Subcutaneous adipose tissue (tissue), 4 donors: ENCODE measurements around the gene DPP6. TPM values are rescaled to one million over a fixed set of nuclear protein-coding genes. Genes with fewer than 3 reads are reported as not detected.

ENCODE experiments used
- CTCF ChIP-seq: fragments of 450-650 bp; IDR thresholded peaks from one replicate; pipeline ENCODE4 v1.5.1; 2016; ENCODE audit warnings: low read depth, mild to moderate bottlenecking, control low read depth, antibody characterized with exemption, moderate library complexity
- total RNA-seq, 4 donors: library from RNA; depleted of rRNA; stranded (reverse); fragments of >200 nt; gene quantifications; one replicate each; pipeline ENCODE4 v1.1.0, GENCODE V29; 2016

The DPP6 gene
- total RNA-seq, 4 donors from 2014 or later, result 0.19 to 2.0 (median 0.85) TPM; not detected in 1

DNA sequence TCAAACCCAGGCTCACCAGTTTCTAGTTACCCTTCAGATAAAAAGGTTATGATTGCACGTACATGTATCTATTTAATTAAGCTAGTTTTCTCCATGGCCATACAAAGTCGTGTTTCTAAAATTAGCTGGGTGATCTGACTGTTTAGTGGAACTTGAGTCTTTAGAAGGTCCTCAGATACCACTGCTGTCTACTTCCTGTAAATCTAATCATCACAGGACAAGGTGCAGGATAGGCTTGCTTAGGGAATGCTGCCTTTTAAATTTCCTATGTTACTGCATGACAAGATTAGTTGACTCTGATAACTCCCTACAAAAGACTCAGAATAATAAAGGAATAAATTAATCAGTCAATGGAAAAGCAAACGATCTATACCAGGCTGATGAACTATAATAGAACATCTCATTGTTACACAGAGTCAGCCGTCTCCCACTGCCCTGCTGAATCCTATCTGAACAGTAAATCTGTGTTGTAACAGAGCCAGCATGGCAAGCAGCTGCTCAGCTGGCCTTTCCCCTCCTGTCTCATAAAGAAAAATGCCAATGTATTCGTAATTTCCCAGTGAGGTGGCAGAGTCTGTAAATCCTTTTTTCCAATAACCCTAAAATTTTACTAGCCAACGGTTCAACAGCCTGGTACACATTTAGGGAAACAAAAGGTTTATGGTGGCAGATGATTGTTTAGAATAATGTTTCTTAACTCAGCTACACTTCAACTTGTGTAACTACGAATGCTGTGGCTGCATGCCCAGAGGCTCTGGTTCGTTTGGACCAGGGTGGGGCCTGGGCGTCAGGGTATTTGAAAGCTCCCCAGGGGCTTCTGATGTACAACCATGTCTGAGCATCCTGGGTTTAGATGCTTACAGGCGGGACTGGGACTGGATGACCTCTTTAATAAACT lies 632.7 kb downstream of the DPP6 start:
- TF ChIP-seq CTCF, result no peak

GRCh38 chr7:154685564-154685901 lies 633.3 kb downstream of the DPP6 start:
- no peak for TF ChIP-seq CTCF

- no peak for TF ChIP-seq CTCF
These were observed 634.1 kb downstream of the DPP6 start for GRCh38 chr7:154686305-154686704.

GRCh38 chr7:154688952-154689351 lies 636.8 kb downstream of the DPP6 start:
- no peak for TF ChIP-seq CTCF

GRCh38 chr7:154690411-154690810 lies 638.2 kb downstream of the DPP6 start:
- no peak for TF ChIP-seq CTCF

DNA sequence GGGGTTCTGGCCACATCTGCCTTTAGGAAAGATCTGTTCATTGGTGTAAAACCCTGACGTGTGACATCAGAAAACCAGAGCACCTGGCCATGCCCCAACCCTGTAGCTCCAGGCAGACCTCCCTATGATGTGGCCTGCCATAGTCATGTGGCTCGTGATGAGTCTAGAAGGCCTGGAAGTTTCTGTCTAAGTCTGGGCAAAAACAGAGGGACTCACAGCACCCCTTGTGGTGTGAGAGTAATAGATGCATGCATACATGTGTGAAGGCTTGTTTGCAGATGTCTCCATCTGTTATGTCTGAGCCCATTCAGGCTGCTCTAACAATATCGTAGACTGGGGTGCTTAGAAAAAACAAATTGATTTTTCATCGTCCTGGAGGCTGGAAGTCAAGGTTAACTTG lies 641.5 kb downstream of the DPP6 start:
- no peak for TF ChIP-seq CTCF

DNA sequence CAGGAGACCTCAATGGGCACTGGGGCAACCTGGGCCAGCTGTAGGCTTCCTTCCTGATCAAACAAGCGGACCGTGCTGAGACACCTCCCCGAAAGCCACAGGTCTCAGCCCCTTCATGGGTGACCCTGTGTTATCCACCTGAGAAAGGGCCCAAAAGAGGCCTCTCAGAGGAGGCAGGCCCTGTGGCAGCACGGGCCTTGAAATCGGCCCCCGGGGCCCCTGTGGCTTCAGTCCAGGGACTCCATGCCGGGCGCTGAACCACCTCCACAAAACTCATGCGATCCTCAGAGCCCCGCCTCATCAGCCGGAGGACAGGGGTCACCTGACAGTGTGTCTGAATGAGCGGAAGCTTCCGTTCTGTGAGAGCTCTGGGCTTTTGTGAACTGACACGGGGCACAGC lies 643.6 kb downstream of the DPP6 start:
- no peak for TF ChIP-seq CTCF
